Osteocyte (in vitro differentiated cells): ENCODE measurements around the gene LRRFIP1. TPM values are rescaled to one million over a fixed set of nuclear protein-coding genes. Genes with fewer than 3 reads are reported as not detected.

Source experiments
- DNase-seq: peaks from one replicate; pipeline ENCODE4 v3.0.0; 2021; ENCODE audit warnings: mixed read lengths; ENCODE audit not compliant: unreplicated experiment; ENCODE audit errors: extremely low spot score
- H3K27ac Mint-ChIP-seq: one replicate; pipeline ENCODE4 v1.8.0; 2021; ENCODE audit warnings: mild to moderate bottlenecking, mixed read lengths; ENCODE audit not compliant: unreplicated experiment
- H3K27me3 Mint-ChIP-seq: one replicate; pipeline ENCODE4 v1.8.0; 2021; ENCODE audit warnings: mixed read lengths; ENCODE audit not compliant: unreplicated experiment
- H3K36me3 Mint-ChIP-seq: one replicate; pipeline ENCODE4 v1.8.0; 2021; ENCODE audit warnings: mixed read lengths; ENCODE audit not compliant: unreplicated experiment
- H3K4me1 Mint-ChIP-seq: one replicate; pipeline ENCODE4 v1.8.0; 2021; ENCODE audit warnings: mixed read lengths; ENCODE audit not compliant: unreplicated experiment
- H3K4me3 Mint-ChIP-seq: one replicate; pipeline ENCODE4 v1.8.0; 2021; ENCODE audit warnings: mild to moderate bottlenecking, moderate library complexity, mixed read lengths; ENCODE audit not compliant: unreplicated experiment
- H3K9me3 Mint-ChIP-seq: one replicate; pipeline ENCODE4 v1.8.0; 2021; ENCODE audit warnings: mixed read lengths; ENCODE audit not compliant: unreplicated experiment
- total RNA-seq: library from RNA; stranded (reverse); gene quantifications from 2 replicates; pipeline ENCODE4 v1.2.1, GENCODE V29; 2021
- TF ChIP-seq, protein P1 (sequence below): fragments of 200-600 bp; sonication (generic); IDR thresholded peaks from 2 replicates; pipeline ENCODE4 v1.5.0; 2021; ENCODE audit warnings: antibody characterized with exemption, mild to moderate bottlenecking, moderate library complexity

Gene LRRFIP1
- total RNA-seq, 1 donor from 2014 or later: 79.9 TPM

DNA sequence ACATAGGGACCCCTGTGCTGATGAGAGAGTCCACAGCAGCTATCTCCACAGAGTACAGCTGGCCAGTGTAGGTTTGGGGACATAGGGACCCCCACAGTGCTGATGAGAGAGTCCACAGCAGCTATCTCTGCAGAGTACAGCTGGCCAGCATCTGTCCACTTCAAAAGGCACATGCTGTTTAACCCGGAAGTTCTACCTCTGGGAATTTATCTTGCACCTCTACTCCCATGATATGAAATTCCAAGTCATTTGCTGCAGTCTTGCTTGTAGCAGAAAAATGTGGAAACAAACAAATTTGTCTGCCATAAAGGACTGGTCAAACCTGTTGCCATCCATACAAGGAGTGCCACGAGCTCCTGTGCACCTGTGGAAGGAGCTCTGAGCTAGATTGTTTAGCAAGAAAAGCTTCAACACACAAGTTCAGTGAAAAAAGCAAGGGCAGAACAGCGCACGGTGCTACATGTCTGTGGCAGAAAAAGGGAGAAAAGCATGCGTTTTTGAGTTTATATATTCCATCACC is 33.1 kb downstream of the LRRFIP1 start:
- peaks cover 11% of the 10 kb centered on the region for H3K36me3 Mint-ChIP-seq
- TF ChIP-seq, protein P1, sequence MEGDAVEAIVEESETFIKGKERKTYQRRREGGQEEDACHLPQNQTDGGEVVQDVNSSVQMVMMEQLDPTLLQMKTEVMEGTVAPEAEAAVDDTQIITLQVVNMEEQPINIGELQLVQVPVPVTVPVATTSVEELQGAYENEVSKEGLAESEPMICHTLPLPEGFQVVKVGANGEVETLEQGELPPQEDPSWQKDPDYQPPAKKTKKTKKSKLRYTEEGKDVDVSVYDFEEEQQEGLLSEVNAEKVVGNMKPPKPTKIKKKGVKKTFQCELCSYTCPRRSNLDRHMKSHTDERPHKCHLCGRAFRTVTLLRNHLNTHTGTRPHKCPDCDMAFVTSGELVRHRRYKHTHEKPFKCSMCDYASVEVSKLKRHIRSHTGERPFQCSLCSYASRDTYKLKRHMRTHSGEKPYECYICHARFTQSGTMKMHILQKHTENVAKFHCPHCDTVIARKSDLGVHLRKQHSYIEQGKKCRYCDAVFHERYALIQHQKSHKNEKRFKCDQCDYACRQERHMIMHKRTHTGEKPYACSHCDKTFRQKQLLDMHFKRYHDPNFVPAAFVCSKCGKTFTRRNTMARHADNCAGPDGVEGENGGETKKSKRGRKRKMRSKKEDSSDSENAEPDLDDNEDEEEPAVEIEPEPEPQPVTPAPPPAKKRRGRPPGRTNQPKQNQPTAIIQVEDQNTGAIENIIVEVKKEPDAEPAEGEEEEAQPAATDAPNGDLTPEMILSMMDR: no peak
- no peak overlapping the region for H3K4me3 Mint-ChIP-seq
- no peak for DNase-seq
- no peaks in the 10 kb centered on the region for H3K27me3 Mint-ChIP-seq
- no peak overlapping the region for H3K27ac Mint-ChIP-seq
- H3K9me3 Mint-ChIP-seq: peaks cover 15% of the 10 kb centered on the region
- H3K4me1 Mint-ChIP-seq: peaks cover 16% of the 10 kb centered on the region

DNA sequence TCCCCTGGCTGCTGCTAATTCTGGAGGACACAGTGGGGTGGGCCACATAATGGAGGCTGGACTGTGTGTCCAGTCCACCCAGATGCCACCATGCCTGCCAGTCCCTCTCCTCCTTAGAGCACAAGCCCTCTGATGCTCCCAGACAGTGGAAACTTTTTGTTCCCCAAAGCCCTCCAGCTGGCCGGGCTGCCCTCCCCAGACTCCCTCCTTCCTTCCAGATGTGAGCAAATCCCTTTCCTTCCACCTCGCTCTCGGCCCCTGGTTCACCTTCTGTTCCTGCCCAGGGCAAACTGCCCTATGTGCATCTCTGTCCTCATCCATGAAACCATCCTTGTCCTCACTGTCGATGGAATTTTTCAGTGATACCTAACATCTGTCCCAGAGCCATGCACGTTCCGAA is 33.9 kb downstream of the LRRFIP1 start:
- Mint-ChIP-seq H3K4me1 (peaks cover 18% of the 10 kb centered on the region), H3K9me3 (peaks cover 15% of the 10 kb centered on the region), H3K27me3 (no peaks in the 10 kb centered on the region), H3K4me3 (no peak overlapping the region), H3K36me3 (peaks cover 11% of the 10 kb centered on the region), H3K27ac (no peak overlapping the region)
- TF ChIP-seq, protein P1: no peak
- no peak for DNase-seq

DNA sequence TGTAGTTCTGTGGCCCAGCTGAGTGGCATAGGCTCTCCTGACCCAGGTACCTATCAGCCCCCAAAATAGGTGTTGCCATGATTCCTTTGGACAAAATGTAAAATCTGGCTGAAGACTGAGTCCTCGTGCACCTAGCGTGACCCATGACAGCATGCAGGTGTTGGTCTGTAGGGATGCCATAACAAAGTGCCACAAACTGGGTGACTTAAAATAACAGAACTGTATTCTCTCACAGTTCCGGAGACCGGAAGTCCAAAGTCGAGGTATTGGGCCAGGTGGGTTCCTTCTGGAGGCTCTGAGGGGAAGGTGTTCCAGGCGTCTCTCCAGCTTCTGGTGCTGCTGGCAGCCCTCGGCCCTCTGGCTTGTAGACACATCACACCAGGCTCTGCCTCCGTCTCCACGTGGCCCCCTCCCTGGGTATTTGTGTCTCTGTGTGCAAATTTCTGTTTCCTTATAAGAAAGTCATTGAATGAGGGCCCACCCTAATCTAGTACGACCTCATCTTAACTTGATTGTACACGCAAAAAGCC is 34.5 kb downstream of the LRRFIP1 start:
- peaks cover 9% of the 10 kb centered on the region for H3K9me3 Mint-ChIP-seq
- no peaks in the 10 kb centered on the region for H3K27me3 Mint-ChIP-seq
- H3K4me3 Mint-ChIP-seq: no peak overlapping the region
- TF ChIP-seq, protein P1: no peak
- peaks cover 18% of the 10 kb centered on the region for H3K4me1 Mint-ChIP-seq
- H3K27ac Mint-ChIP-seq: no peak overlapping the region
- peaks cover 12% of the 10 kb centered on the region for H3K36me3 Mint-ChIP-seq
- no peak for DNase-seq

DNA sequence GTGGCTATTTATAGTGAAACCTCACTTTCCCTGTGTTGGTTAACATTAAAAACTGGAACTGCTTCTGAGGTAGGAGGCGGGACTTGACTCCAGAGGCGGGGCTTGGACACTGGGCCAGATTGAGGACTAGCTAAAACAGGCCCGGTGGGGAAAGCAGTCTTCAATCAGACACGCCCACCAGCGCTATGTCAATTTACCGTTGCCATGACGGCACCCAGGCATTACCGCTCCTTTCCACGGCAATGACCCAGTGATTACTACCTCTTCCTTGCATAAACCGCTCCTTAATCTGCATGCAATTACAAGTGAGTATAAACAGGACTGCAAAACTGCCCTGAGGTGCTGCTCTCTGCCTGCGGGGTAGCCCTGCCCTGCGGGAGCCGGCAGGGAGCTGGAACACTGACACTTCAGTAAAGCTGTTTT is 35.3 kb downstream of the LRRFIP1 start:
- TF ChIP-seq, protein P1: no peak
- Mint-ChIP-seq H3K9me3 (peaks cover 3% of the 10 kb centered on the region), H3K27ac (peak overlapping the region; percentile 49), H3K4me1 (peaks cover 18% of the 10 kb centered on the region), H3K4me3 (no peak overlapping the region), H3K27me3 (no peaks in the 10 kb centered on the region), H3K36me3 (peaks cover 6% of the 10 kb centered on the region)
- DNase-seq: no peak

DNA sequence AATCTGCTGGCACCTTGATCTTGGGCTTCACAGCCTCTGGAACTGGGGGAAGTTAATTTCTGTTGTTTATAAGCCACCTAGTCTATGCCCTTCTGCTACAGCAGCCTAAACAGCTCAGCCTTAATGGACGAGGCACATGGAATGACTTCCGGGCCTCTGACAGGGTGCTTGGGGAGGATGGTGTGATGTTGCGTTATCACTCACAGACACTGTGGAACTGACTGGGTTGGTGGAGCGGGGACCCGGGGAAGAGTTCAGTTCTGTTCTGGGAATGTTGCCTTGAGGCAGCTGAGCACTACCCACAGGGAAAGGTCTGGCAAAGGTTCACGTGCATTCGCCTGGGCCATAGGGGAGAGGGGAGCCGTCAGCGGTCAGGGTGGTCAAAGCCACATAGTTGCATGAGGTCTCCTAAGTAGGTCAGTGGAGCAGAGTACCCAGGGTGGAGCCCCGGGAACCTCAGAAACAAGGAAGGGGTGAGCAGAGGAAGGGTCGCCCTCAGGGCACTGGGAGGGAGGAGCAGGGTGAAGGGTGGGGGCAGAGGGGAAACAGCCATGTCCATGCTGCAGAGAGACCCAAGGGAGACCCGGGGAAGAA is 36.2 kb downstream of the LRRFIP1 start:
- H3K4me3 Mint-ChIP-seq: no peak overlapping the region

More for the DNA sequence above, 36.2 kb downstream of the LRRFIP1 start:
- Mint-ChIP-seq H3K4me1 (peaks cover 18% of the 10 kb centered on the region), H3K36me3 (peaks cover 5% of the 10 kb centered on the region), H3K27me3 (no peaks in the 10 kb centered on the region), H3K27ac (no peak overlapping the region), H3K9me3 (no peaks in the 10 kb centered on the region)
- DNase-seq: no peak
- TF ChIP-seq, protein P1: no peak
